Spleen (tissue), 11 donors: ENCODE results near the gene VSTM4. TPM values are rescaled to one million over a fixed set of nuclear protein-coding genes. Genes with fewer than 3 reads are reported as not detected.

Source experiments
- DNase-seq: peaks from one replicate; pipeline ENCODE4 v3.0.0-alpha.2; 2020
- H3K27ac ChIP-seq, 8 donors: fragments of 200-600 bp; sonication (generic) in 7 of 8; 1 replicate in 4 of 8; 2 replicates in 4 of 8; pipeline versions ENCODE4 v1.5.0 to v1.8.0; 2016 to 2021; ENCODE audit warnings: inconsistent platforms in 4 of 8, mild to moderate bottlenecking in 4 of 8, moderate library complexity in 1 of 8
- H3K27me3 ChIP-seq, 7 donors: fragments of 200-600 bp; sonication (generic) in 6 of 7; replicated peaks in 1 of 7; 1 replicate in 4 of 7; 2 replicates in 3 of 7; pipeline versions ENCODE4 v1.5.0 to v1.8.0; 2016 to 2021; ENCODE audit warnings: inconsistent platforms in 3 of 7, mild to moderate bottlenecking in 1 of 7
- H3K36me3 ChIP-seq, 6 donors: fragments of 200-600 bp; sonication (generic) in 5 of 6; 1 replicate in 4 of 6; 2 replicates in 2 of 6; pipeline versions ENCODE4 v1.5.0 to v1.8.0; 2016 to 2021; ENCODE audit warnings: inconsistent platforms in 2 of 6
- H3K4me1 ChIP-seq, 6 donors: fragments of 200-600 bp; sonication (generic) in 5 of 6; 1 replicate in 3 of 6; 2 replicates in 3 of 6; pipeline versions ENCODE4 v1.5.0 to v1.8.0; 2016 to 2021; ENCODE audit warnings: inconsistent platforms in 3 of 6
- H3K4me3 ChIP-seq, 8 donors: fragments of 200-600 bp; sonication (generic) in 7 of 8; 1 replicate in 4 of 8; 2 replicates in 4 of 8; pipeline versions ENCODE4 v1.5.0 to v1.8.0; 2016 to 2021; ENCODE audit warnings: inconsistent platforms in 4 of 8, mild to moderate bottlenecking in 4 of 8, moderate library complexity in 2 of 8
- H3K9me3 ChIP-seq, 8 donors: fragments of 200-600 bp; sonication (generic) in 7 of 8; 1 replicate in 4 of 8; 2 replicates in 4 of 8; pipeline versions ENCODE4 v1.5.0 to v1.8.0; 2016 to 2021; ENCODE audit warnings: inconsistent platforms in 4 of 8
- POLR2A ChIP-seq, 3 donors: fragments of 450-650 bp; IDR thresholded peaks; one replicate each; pipeline ENCODE4 v1.5.1; 2017; ENCODE audit warnings: antibody characterized with exemption in 3 of 3, mild to moderate bottlenecking in 1 of 3
- POLR2AphosphoS5 ChIP-seq, 3 donors: sonication (generic); formaldehyde crosslinking; IDR thresholded peaks; one replicate each; pipeline ENCODE4 v1.5.1; 2017; ENCODE audit warnings: antibody characterized with exemption in 3 of 3
- WGBS, 5 donors: extraction: QIAGEN DNeasy Blood & Tissue Kit in 3 of 5; methylation state at CpG; one replicate each; pipeline versions ENCODE4 v1.1.5 to v1.1.7; 2013 to 2018; 5-methylcytosine and 5-hydroxymethylcytosine counted together
- intact Hi-C: fragments of 100-400 bp; cut with DNase I; formaldehyde crosslinking; loops from one replicate; pipeline ENCODE4 v1.15.0; 2023; ENCODE audit warnings: low total_unique reads
- polyA plus RNA-seq, 3 donors: library from polyadenylated mRNA; stranded (reverse); fragments of 200-250 nt; gene quantifications; one replicate each; pipeline ENCODE4 v1.2.1, GENCODE V29; 2013
- total RNA-seq, 7 donors: library from RNA; depleted of rRNA in 3 of 7; stranded (reverse); fragments of >200 nt in 3 of 7; fragmentation: NEBNext Ultra II Directional in 4 of 7; extraction: Animal tissue kit (Norgen Biotek cat#: 25700) in 4 of 7; gene quantifications; one replicate each; pipeline versions ENCODE4 v1.1.0 to v1.2.1, GENCODE V29; 2016 to 2021
- TF ChIP-seq, protein P1 (sequence below), 11 experiments: fragments of 200-600 bp in 7 of 11; fragments of 450-650 bp in 4 of 11; sonication (generic) in 4 of 11; IDR thresholded peaks in 8 of 11; conservative IDR thresholded peaks in 3 of 11; 1 replicate in 7 of 11; 2 replicates in 4 of 11; pipeline versions ENCODE4 v1.4.0 to v1.8.0; 2016 to 2021; ENCODE audit warnings: antibody characterized with exemption in 11 of 11, inconsistent platforms in 4 of 11, mild to moderate bottlenecking in 1 of 11
- donor health status: healthy with polysubstance abuse.
- donor health status: DM: no; HTN: no; CAD: no; lungs with moderate emphysema.
- donor health status: DM: no; HTN: no; CAD: no.
- donor health status: Bipolar disorder and iron deficiency.
- donor health status: healthy.
- donor health status: DM: no; HTN: no; CAD: no.
- donor health status: DM: yes; HTN: yes; CAD: no.

Gene VSTM4
- total and polyA plus RNA-seq, 10 donors: 0.57 to 6.8 (median 3.1) TPM

DNA sequence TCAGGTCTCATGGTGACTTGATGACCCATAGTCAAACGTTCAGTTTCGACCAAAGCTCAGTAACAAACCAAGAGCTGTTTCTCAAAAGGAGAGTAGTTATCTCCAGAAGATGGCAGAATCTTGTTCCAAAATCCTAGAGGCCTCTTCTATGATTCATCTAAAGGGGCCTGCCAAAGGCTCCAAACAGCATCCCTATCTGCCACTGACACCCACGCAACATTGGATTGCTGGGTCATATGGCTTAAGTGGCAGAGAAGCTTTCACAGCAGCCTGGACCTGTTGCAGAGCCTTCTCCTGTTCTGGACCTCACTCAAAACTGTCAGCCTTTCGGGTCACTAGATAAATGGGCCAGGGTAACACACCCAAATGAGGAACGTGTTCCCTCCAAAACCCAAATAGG lies 121.7 kb downstream of the VSTM4 start:
- peaks cover 0 to 2% (median 0%) of the 10 kb centered on the region in 7 donors for H3K27me3 ChIP-seq
- no peak overlapping the region for H3K27ac ChIP-seq
- H3K9me3 ChIP-seq: no peaks in the 10 kb centered on the region
- no peaks in the 10 kb centered on the region for H3K36me3 ChIP-seq
- 85 to 99% (median 91%) methylated on average over 5 of the region's 5 CpGs for WGBS, 5 donors
- no peak for DNase-seq
- no peak overlapping the region for H3K4me3 ChIP-seq
- H3K4me1 ChIP-seq: no peaks in the 10 kb centered on the region
- intact Hi-C loops: no loop called here
- TF ChIP-seq, protein P1, sequence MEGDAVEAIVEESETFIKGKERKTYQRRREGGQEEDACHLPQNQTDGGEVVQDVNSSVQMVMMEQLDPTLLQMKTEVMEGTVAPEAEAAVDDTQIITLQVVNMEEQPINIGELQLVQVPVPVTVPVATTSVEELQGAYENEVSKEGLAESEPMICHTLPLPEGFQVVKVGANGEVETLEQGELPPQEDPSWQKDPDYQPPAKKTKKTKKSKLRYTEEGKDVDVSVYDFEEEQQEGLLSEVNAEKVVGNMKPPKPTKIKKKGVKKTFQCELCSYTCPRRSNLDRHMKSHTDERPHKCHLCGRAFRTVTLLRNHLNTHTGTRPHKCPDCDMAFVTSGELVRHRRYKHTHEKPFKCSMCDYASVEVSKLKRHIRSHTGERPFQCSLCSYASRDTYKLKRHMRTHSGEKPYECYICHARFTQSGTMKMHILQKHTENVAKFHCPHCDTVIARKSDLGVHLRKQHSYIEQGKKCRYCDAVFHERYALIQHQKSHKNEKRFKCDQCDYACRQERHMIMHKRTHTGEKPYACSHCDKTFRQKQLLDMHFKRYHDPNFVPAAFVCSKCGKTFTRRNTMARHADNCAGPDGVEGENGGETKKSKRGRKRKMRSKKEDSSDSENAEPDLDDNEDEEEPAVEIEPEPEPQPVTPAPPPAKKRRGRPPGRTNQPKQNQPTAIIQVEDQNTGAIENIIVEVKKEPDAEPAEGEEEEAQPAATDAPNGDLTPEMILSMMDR (IDR thresholded peaks at IDR 0.05 in 8 of 11, conservative IDR thresholded peaks at IDR 0.05 in 3 of 11): no peak
- TF ChIP-seq POLR2AphosphoS5 (IDR thresholded peaks at IDR 0.05) (no peak), POLR2A (IDR thresholded peaks at IDR 0.05) (no peak)

DNA sequence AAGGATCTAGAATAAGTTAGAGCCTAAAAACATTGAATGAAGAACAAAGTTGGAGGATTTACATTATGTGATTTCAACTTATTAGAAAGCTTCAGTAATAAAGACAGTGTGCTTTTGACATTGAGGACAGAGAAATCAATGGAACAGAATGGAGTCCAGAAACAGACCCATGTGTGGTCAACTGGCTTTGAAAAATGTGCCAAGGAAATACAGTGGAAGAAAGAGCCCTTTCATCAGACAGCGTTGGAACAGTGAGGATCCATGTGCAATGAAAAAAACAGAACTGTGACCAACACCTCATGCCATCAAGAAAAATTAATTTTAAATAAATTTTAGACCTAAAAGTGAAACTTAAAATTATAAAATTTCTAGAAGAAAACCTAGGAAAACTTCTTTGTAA lies 125.1 kb downstream of the VSTM4 start:
- no peaks in the 10 kb centered on the region for H3K27me3 ChIP-seq
- no peak overlapping the region for H3K4me3 ChIP-seq
- H3K27ac ChIP-seq: no peak overlapping the region
- TF ChIP-seq, protein P1 (IDR thresholded peaks at IDR 0.05 in 8 of 11, conservative IDR thresholded peaks at IDR 0.05 in 3 of 11): no peak
- TF ChIP-seq POLR2AphosphoS5 (IDR thresholded peaks at IDR 0.05) (no peak), POLR2A (IDR thresholded peaks at IDR 0.05) (no peak)
- H3K9me3 ChIP-seq: no peaks in the 10 kb centered on the region
- DNase-seq: no peak
- 88 to 97% (median 96%) methylated on average over 1 of the region's 1 CpG for WGBS, 5 donors
- intact Hi-C loops: no loop called here
- H3K4me1 ChIP-seq: no peaks in the 10 kb centered on the region
- H3K36me3 ChIP-seq: peaks cover 0 to under 1% (median 0%) of the 10 kb centered on the region in 6 donors

DNA sequence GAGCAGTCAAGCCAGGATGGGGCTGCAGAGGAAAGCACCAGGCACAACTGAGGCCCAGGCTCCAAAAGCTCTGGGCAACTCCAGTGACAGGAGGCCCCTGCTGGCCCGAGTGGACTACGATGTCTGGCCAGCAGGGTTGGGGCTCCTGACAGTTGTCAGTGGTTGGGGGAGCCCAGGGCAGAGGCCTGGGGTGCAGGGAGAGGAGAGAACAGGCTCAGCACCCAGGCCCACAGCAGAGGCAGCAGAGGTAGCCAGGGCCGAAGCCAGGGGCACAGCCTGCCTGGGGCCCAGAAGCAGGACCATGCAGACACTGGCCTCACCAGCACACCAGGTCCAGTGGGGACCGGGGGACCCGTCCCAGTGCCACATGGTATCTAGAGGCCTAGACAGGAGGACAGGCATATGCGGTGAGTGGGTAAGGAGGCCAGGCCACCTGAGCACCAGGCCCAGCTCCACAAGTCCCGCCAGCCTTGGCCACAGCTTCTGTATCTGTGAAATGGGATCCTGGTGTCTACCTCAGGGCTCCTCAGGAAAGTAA lies 129.6 kb downstream of the VSTM4 start:
- no peak for DNase-seq
- peaks cover 0 to 8% (median 7%) of the 10 kb centered on the region in 6 donors for H3K4me1 ChIP-seq
- intact Hi-C loops: no loop called here
- H3K4me3 ChIP-seq: no peak overlapping the region
- TF ChIP-seq, protein P1 (IDR thresholded peaks at IDR 0.05 in 8 of 11, conservative IDR thresholded peaks at IDR 0.05 in 3 of 11): no peak
- no peak for TF ChIP-seq POLR2A (IDR thresholded peaks at IDR 0.05)
- TF ChIP-seq POLR2AphosphoS5 (IDR thresholded peaks at IDR 0.05): no peak
- WGBS, 5 donors: 91 to 100% (median 92%) methylated on average over 5 to 7 of the region's 7 CpGs
- H3K27ac ChIP-seq: no peak overlapping the region
- H3K27me3 ChIP-seq: no peaks in the 10 kb centered on the region
- peaks cover 0 to 46% (median 16%) of the 10 kb centered on the region in 6 donors for H3K36me3 ChIP-seq
- H3K9me3 ChIP-seq: no peaks in the 10 kb centered on the region

DNA sequence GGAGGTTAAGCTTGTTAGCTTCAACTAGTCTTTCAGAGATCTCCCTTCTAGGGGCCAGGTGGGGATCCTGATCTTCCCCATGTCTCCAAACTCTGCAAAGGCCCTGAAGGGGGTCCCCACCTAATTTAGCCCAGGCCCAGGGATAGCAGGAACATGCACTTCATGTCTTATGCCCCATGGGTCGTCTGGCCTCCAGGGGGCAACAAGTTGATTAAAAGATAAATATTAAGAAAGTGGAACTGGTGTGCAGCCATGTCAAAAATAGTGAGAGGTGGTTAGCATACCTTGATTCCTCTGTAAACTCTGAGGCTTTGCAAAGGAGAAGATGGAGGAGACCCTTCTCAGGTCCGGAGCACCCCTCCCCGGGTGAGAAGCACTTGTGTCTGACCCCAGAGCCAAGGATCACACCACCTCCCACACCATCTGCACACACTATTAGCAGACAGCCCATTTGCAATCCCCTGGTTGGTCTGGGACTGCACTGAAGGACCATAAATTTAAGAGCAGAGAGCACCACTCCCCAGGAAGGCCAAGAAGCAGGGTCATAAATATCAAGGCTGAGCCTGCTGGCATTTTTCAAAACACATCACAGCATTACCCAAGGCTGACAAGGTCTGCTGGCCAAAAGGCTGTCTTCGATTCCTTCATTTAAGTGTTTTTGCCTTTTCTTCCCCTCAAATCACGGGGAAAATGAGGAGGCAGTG lies 131.5 kb downstream of the VSTM4 start:
- WGBS, 5 donors: 64 to 80% (median 74%) methylated on average over 5 of the region's 5 CpGs
- intact Hi-C loops: loop anchor here (5.0 kb wide), 2 partner anchors 179 to 534 kb away; no protein-coding TSS in a partner anchor
- Histone ChIP-seq H3K4me3 (no peak overlapping the region), H3K4me1 (peaks cover 0 to 8% (median 7%) of the 10 kb centered on the region in 6 donors), H3K36me3 (peaks cover 0 to 63% (median 16%) of the 10 kb centered on the region in 6 donors), H3K27me3 (no peaks in the 10 kb centered on the region), H3K27ac (no peak overlapping the region), H3K9me3 (no peaks in the 10 kb centered on the region)
- no peak for DNase-seq
- TF ChIP-seq, protein P1 (IDR thresholded peaks at IDR 0.05 in 8 of 11, conservative IDR thresholded peaks at IDR 0.05 in 3 of 11): no peak
- no peak for TF ChIP-seq POLR2A (IDR thresholded peaks at IDR 0.05)
- no peak for TF ChIP-seq POLR2AphosphoS5 (IDR thresholded peaks at IDR 0.05)
